SJCRH30 (cell line): ENCODE data around the gene FEM1C. TPM values are rescaled to one million over a fixed set of nuclear protein-coding genes. Genes with fewer than 3 reads are reported as not detected.

Experiments
- DNase-seq, 2 experiments: peaks; one replicate each; pipeline ENCODE4 v3.0.0-alpha.2; 2015 to 2020
- H3K27ac ChIP-seq: fragments of 250-450 bp; sonication (Bioruptor Pico); 2 replicates; pipeline ENCODE4 v1.5.1; 2020; ENCODE audit warnings: mild to moderate bottlenecking, moderate library complexity
- H3K27me3 ChIP-seq: fragments of 250-450 bp; sonication (Bioruptor Pico); 2 replicates; pipeline ENCODE4 v1.5.1; 2020; ENCODE audit warnings: mild to moderate bottlenecking, moderate library complexity
- H3K36me3 ChIP-seq: fragments of 250-450 bp; sonication (Bioruptor Pico); 2 replicates; pipeline ENCODE4 v1.5.1; 2020; ENCODE audit warnings: mild to moderate bottlenecking, moderate library complexity
- H3K4me1 ChIP-seq: fragments of 250-450 bp; sonication (Bioruptor Pico); 2 replicates; pipeline ENCODE4 v1.5.1; 2020; ENCODE audit warnings: mild to moderate bottlenecking, moderate library complexity
- H3K4me3 ChIP-seq: fragments of 250-450 bp; sonication (Bioruptor Pico); 2 replicates; pipeline ENCODE4 v1.5.1; 2020; ENCODE audit warnings: mild to moderate bottlenecking, moderate library complexity
- H3K9me3 ChIP-seq: fragments of 250-450 bp; sonication (Bioruptor Pico); replicated peaks from 2 replicates; pipeline ENCODE4 v1.5.1; 2020; ENCODE audit warnings: mild to moderate bottlenecking, moderate library complexity
- total RNA-seq: library from RNA; depleted of rRNA; stranded (reverse); fragments of >200 nt; shearing (Covaris generic); gene quantifications from 2 replicates; pipeline ENCODE4 v1.2.3, GENCODE V29; 2014

Gene FEM1C
- total RNA-seq, 1 experiment from 2014 or later, result 17.9 TPM

GRCh38 chr5:115575167-115576070 is 30.8 kb upstream of the FEM1C start:
- H3K27ac ChIP-seq, result no peak overlapping the region
- no peaks in the 10 kb centered on the region for H3K9me3 ChIP-seq
- H3K36me3 ChIP-seq, result no peaks in the 10 kb centered on the region; the same call in none of the 2 replicates
- H3K4me3 ChIP-seq, result no peak overlapping the region
- DNase-seq, result no peak
- peaks cover 7% of the 10 kb centered on the region for H3K4me1 ChIP-seq
- H3K27me3 ChIP-seq, result no peaks in the 10 kb centered on the region

- H3K4me1 ChIP-seq, result peaks cover 7% of the 10 kb centered on the region
- peak; percentile 9 to 42 for DNase-seq
- H3K27ac ChIP-seq, result no peak overlapping the region
- H3K4me3 ChIP-seq, result no peak overlapping the region
- H3K9me3 ChIP-seq, result no peaks in the 10 kb centered on the region
- H3K27me3 ChIP-seq, result no peaks in the 10 kb centered on the region
- H3K36me3 ChIP-seq, result no peaks in the 10 kb centered on the region; the same call in 1 of the 2 replicates
Measured at GRCh38 chr5:115573133-115573532, 28.6 kb upstream of the FEM1C start.

- H3K27me3 ChIP-seq, result no peaks in the 10 kb centered on the region
- no peaks in the 10 kb centered on the region for H3K36me3 ChIP-seq
- DNase-seq, result no peak
- peaks cover 7% of the 10 kb centered on the region for H3K4me1 ChIP-seq
- H3K9me3 ChIP-seq, result no peaks in the 10 kb centered on the region
- H3K4me3 ChIP-seq, result no peak overlapping the region
- no peak overlapping the region for H3K27ac ChIP-seq
Measured at GRCh38 chr5:115571441-115571878, 26.9 kb upstream of the FEM1C start.

GRCh38 chr5:115568668-115569067 is 24.1 kb upstream of the FEM1C start:
- Histone ChIP-seq H3K4me1 (peaks cover 7% of the 10 kb centered on the region), H3K4me3 (no peak overlapping the region)
- no peak for DNase-seq

GRCh38 chr5:115565233-115565632 is 20.7 kb upstream of the FEM1C start:
- no peaks in the 10 kb centered on the region; the same call in 1 of the 2 replicates for H3K9me3 ChIP-seq
- no peaks in the 10 kb centered on the region for H3K27me3 ChIP-seq
- H3K4me1 ChIP-seq, result no peaks in the 10 kb centered on the region
- no peak overlapping the region for H3K27ac ChIP-seq
- H3K36me3 ChIP-seq, result no peaks in the 10 kb centered on the region
- no peak overlapping the region for H3K4me3 ChIP-seq
- no peak for DNase-seq

More at GRCh38 chr5:115568668-115569067, 24.1 kb upstream of the FEM1C start:
- Histone ChIP-seq H3K36me3 (no peaks in the 10 kb centered on the region), H3K9me3 (no peaks in the 10 kb centered on the region; the same call in 1 of the 2 replicates), H3K27ac (no peak overlapping the region), H3K27me3 (no peaks in the 10 kb centered on the region)

- no peak overlapping the region for H3K27ac ChIP-seq
- H3K36me3 ChIP-seq, result no peaks in the 10 kb centered on the region
- H3K4me1 ChIP-seq, result no peaks in the 10 kb centered on the region
- H3K9me3 ChIP-seq, result no peaks in the 10 kb centered on the region; the same call in 1 of the 2 replicates
- no peaks in the 10 kb centered on the region for H3K27me3 ChIP-seq
- DNase-seq, result no peak
- no peak overlapping the region for H3K4me3 ChIP-seq
Measured at GRCh38 chr5:115561176-115561575, 16.6 kb upstream of the FEM1C start.

GRCh38 chr5:115559524-115559923 is 14.9 kb upstream of the FEM1C start:
- Histone ChIP-seq H3K4me1 (no peaks in the 10 kb centered on the region), H3K4me3 (no peak overlapping the region), H3K27ac (peak overlapping the region; percentile 33; the same call in 1 of the 2 replicates), H3K27me3 (no peaks in the 10 kb centered on the region), H3K9me3 (no peaks in the 10 kb centered on the region), H3K36me3 (no peaks in the 10 kb centered on the region)
- DNase-seq, result no peak

- H3K9me3 ChIP-seq, result no peaks in the 10 kb centered on the region
- no peak overlapping the region for H3K4me3 ChIP-seq
- no peaks in the 10 kb centered on the region for H3K4me1 ChIP-seq
- no peak for DNase-seq
- H3K27ac ChIP-seq, result no peak overlapping the region
- H3K36me3 ChIP-seq, result no peaks in the 10 kb centered on the region
- no peaks in the 10 kb centered on the region for H3K27me3 ChIP-seq
Measured at GRCh38 chr5:115558388-115558956, 13.9 kb upstream of the FEM1C start.

GRCh38 chr5:115557667-115558387 is 13.3 kb upstream of the FEM1C start:
- Histone ChIP-seq H3K36me3 (no peaks in the 10 kb centered on the region), H3K4me1 (no peaks in the 10 kb centered on the region), H3K4me3 (no peak overlapping the region), H3K27ac (no peak overlapping the region), H3K9me3 (no peaks in the 10 kb centered on the region), H3K27me3 (no peaks in the 10 kb centered on the region)
- DNase-seq, result no peak

GRCh38 chr5:115556276-115556675 is 11.7 kb upstream of the FEM1C start:
- no peaks in the 10 kb centered on the region for H3K9me3 ChIP-seq
- H3K4me1 ChIP-seq, result no peaks in the 10 kb centered on the region
- no peak overlapping the region for H3K27ac ChIP-seq
- no peak overlapping the region for H3K4me3 ChIP-seq
- H3K27me3 ChIP-seq, result no peaks in the 10 kb centered on the region
- H3K36me3 ChIP-seq, result no peaks in the 10 kb centered on the region
- DNase-seq, result no peak

GRCh38 chr5:115555084-115555633 is 10.6 kb upstream of the FEM1C start:
- Histone ChIP-seq H3K9me3 (no peaks in the 10 kb centered on the region), H3K4me1 (no peaks in the 10 kb centered on the region), H3K27ac (no peak overlapping the region), H3K4me3 (no peak overlapping the region), H3K27me3 (no peaks in the 10 kb centered on the region), H3K36me3 (no peaks in the 10 kb centered on the region)
- DNase-seq, result no peak

- Histone ChIP-seq H3K36me3 (no peaks in the 10 kb centered on the region), H3K9me3 (no peaks in the 10 kb centered on the region; the same call in 1 of the 2 replicates), H3K4me3 (no peak overlapping the region), H3K4me1 (no peaks in the 10 kb centered on the region), H3K27me3 (no peaks in the 10 kb centered on the region), H3K27ac (no peak overlapping the region)
- no peak for DNase-seq
Measured at GRCh38 chr5:115553082-115553481, 8.5 kb upstream of the FEM1C start.

GRCh38 chr5:115551415-115551814 is 6.8 kb upstream of the FEM1C start:
- H3K36me3 ChIP-seq, result no peaks in the 10 kb centered on the region
- no peak for DNase-seq
- no peak overlapping the region for H3K4me3 ChIP-seq

GRCh38 chr5:115549154-115549553 is 4.6 kb upstream of the FEM1C start:
- peaks cover 7% of the 10 kb centered on the region for H3K9me3 ChIP-seq
- no peaks in the 10 kb centered on the region for H3K27me3 ChIP-seq
- DNase-seq, result peak in 1 of 2 experiments; percentile 45

More at GRCh38 chr5:115551415-115551814, 6.8 kb upstream of the FEM1C start:
- Histone ChIP-seq H3K27me3 (no peaks in the 10 kb centered on the region), H3K4me1 (no peaks in the 10 kb centered on the region), H3K27ac (no peak overlapping the region), H3K9me3 (no peaks in the 10 kb centered on the region; the same call in 1 of the 2 replicates)

More at GRCh38 chr5:115549154-115549553, 4.6 kb upstream of the FEM1C start:
- no peaks in the 10 kb centered on the region for H3K36me3 ChIP-seq
- H3K27ac ChIP-seq, result no peak overlapping the region
- no peak overlapping the region for H3K4me3 ChIP-seq
- no peaks in the 10 kb centered on the region for H3K4me1 ChIP-seq
